ENCODE data around the gene PI16. TPM values are rescaled to one million over a fixed set of nuclear protein-coding genes. Genes with fewer than 3 reads are reported as not detected.

PI16 gene
- total and polyA plus RNA-seq, 7 donors = 0.85 to 50.7 (median 2.9) TPM

DNA sequence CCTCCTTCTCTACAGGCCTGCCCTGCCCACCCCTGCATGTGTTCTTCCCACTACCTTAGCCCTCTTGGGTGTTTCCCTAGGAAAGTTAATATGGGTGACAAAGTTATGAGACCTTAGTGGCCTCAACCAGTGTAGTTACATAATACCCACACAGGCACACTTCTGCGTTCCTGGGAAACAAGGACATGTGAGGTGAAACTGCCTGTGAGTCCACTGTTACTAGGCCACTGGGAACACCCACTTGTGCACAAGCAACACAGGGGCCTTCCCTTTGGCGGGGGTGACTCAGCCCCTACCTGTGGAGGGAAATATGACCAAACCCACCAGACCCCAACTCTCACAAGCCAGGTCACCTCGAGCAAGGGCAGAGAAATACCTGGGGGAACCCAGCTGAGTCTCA lies 12.8 kb downstream of the PI16 start:
- no peak for TF ChIP-seq POLR2A (IDR thresholded peaks at IDR 0.05)
- no peak for TF ChIP-seq EP300 (IDR thresholded peaks at IDR 0.05)
- TF ChIP-seq CTCF (IDR thresholded peaks at IDR 0.05) = no peak
- no peak for TF ChIP-seq POLR2AphosphoS5 (IDR thresholded peaks at IDR 0.05)
- H3K4me1 ChIP-seq = peaks cover 0 to 9% (median 7%) of the 10 kb centered on the region in 4 donors

DNA sequence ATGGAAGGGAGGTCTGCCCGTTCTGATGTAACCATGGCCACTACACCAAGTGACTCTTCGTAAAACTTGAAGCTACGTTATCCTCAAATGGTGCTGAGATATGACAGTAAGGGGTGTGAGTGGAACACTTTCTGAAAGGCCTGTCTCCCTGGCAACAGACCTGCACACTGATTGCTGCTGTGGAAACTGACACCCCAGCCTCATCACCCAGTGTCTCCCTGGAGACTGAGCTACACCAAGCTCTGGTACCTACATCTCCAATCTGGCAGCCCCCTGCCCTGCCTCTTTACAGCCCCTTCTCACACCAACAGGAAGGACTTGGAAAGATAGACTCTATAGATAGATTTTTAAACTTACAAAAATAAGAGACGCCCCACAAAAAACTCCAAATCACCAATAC lies 13.2 kb downstream of the PI16 start:
- H3K36me3 ChIP-seq = peaks cover 50 to 65% (median 56%) of the 10 kb centered on the region in 4 donors
- H3K4me3 ChIP-seq = no peak overlapping the region
- no peak overlapping the region for H3K27ac ChIP-seq
- WGBS, 2 donors = 89 to 92% methylated on average over 4 of the region's 4 CpGs
- peak; percentile 44 for DNase-seq
- no peaks in the 10 kb centered on the region for H3K27me3 ChIP-seq
- H3K4me1 ChIP-seq = peaks cover 0 to 11% (median 8%) of the 10 kb centered on the region in 4 donors
- TF ChIP-seq CTCF (IDR thresholded peaks at IDR 0.05) = no peak
- no peak for TF ChIP-seq POLR2AphosphoS5 (IDR thresholded peaks at IDR 0.05)
- no peak for TF ChIP-seq POLR2A (IDR thresholded peaks at IDR 0.05)
- H3K9me3 ChIP-seq = no peaks in the 10 kb centered on the region
- intact Hi-C loops (cut with DNase I) = no loop called here

More for the DNA sequence above, 12.8 kb downstream of the PI16 start:
- 87 to 88% methylated on average over 3 of the region's 3 CpGs for WGBS, 2 donors
- Histone ChIP-seq H3K4me3 (no peak overlapping the region), H3K27me3 (no peaks in the 10 kb centered on the region), H3K36me3 (peaks cover 46 to 60% (median 52%) of the 10 kb centered on the region in 4 donors), H3K27ac (peak overlapping the region in 1 of 4 donors; percentile 6), H3K9me3 (no peaks in the 10 kb centered on the region)
- intact Hi-C loops (cut with DNase I) = no loop called here
- DNase-seq = no peak

- Histone ChIP-seq H3K36me3 (peaks cover 50 to 71% (median 62%) of the 10 kb centered on the region in 4 donors), H3K4me3 (no peak overlapping the region), H3K9me3 (no peaks in the 10 kb centered on the region), H3K27me3 (no peaks in the 10 kb centered on the region), H3K27ac (no peak overlapping the region), H3K4me1 (peaks cover 0 to 17% (median 11%) of the 10 kb centered on the region in 4 donors)
- 77 to 88% methylated on average over 16 of the region's 16 CpGs for WGBS, 2 donors
- intact Hi-C loops (cut with DNase I) = no loop called here
- no peak for TF ChIP-seq EP300 (IDR thresholded peaks at IDR 0.05)
- TF ChIP-seq POLR2AphosphoS5 (IDR thresholded peaks at IDR 0.05) = peak in 1 of 4 donors; percentile 11
- peak; percentile 62 for DNase-seq
These were observed 13.9 kb downstream of the PI16 start for GRCh38 chr6:36968266-36968977.

DNA sequence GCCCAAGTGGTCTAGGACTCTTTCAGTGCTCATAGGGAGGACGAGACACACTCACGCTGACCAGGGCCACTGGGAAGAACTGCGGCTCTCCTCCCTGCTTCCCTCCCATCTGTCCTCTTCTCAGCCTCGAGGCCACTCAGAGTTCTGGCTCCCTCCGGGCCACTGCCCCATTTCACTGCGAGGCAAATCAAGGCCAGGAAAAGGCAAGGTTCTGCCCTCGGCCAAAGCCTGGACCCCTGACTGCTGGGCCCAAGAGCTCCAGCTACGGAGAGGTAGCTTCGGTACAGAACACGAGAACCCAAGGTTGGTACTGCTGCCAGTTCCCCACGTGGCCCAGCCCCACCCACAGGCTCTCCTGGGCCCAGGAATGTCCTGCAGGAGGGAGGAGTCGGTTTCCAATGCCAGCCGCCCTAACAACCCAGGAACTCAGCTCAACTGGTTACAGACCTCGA lies 14.7 kb downstream of the PI16 start:
- Histone ChIP-seq H3K36me3 (peaks cover 59 to 80% (median 69%) of the 10 kb centered on the region in 4 donors), H3K27ac (peak overlapping the region in 1 of 4 donors; percentile 2), H3K4me1 (peaks cover 0 to 15% (median 6%) of the 10 kb centered on the region in 4 donors), H3K9me3 (no peaks in the 10 kb centered on the region), H3K4me3 (no peak overlapping the region), H3K27me3 (no peaks in the 10 kb centered on the region)
- peak; percentile 58 for DNase-seq
- intact Hi-C loops (cut with DNase I) = no loop called here
- WGBS, 2 donors = 69 to 86% methylated on average over 14 of the region's 14 CpGs
- TF ChIP-seq CTCF (IDR thresholded peaks at IDR 0.05) = no peak
- no peak for TF ChIP-seq EP300 (IDR thresholded peaks at IDR 0.05)
- no peak for TF ChIP-seq POLR2AphosphoS5 (IDR thresholded peaks at IDR 0.05)
- TF ChIP-seq POLR2A (IDR thresholded peaks at IDR 0.05) = no peak

GRCh38 chr6:36969988-36970891 lies 15.7 kb downstream of the PI16 start:
- intact Hi-C loops (cut with DNase I) = no loop called here
- DNase-seq = no peak
- H3K4me1 ChIP-seq = peaks cover 0 to 13% (median 5%) of the 10 kb centered on the region in 4 donors
- H3K27ac ChIP-seq = no peak overlapping the region
- 91 to 94% methylated on average over 17 of the region's 17 CpGs for WGBS, 2 donors
- H3K36me3 ChIP-seq = peaks cover 69 to 90% (median 79%) of the 10 kb centered on the region in 4 donors
- TF ChIP-seq EP300 (IDR thresholded peaks at IDR 0.05) (no peak), CTCF (IDR thresholded peaks at IDR 0.05) (no peak), POLR2A (IDR thresholded peaks at IDR 0.05) (no peak), POLR2AphosphoS5 (IDR thresholded peaks at IDR 0.05) (no peak)
- H3K27me3 ChIP-seq = no peaks in the 10 kb centered on the region
- H3K4me3 ChIP-seq = no peak overlapping the region
- no peaks in the 10 kb centered on the region for H3K9me3 ChIP-seq

All from sigmoid colon (tissue), 7 donors.